ENCODE data around the gene MEIKIN.

Gene MEIKIN

GRCh38 chr5:131952301-131952857 lies 6.9 kb upstream of the MEIKIN start:
- DNase-seq (ENCODE audit: extremely low spot score): no peak
- no peak for TF ChIP-seq FOXA1 (IDR thresholded peaks at IDR 0.05)
- no peak for TF ChIP-seq ARNT (IDR thresholded peaks at IDR 0.05)
- no peak for TF ChIP-seq NFRKB (IDR thresholded peaks at IDR 0.05)
- no peak for TF ChIP-seq TARDBP (IDR thresholded peaks at IDR 0.05)
- TF ChIP-seq, protein P1, sequence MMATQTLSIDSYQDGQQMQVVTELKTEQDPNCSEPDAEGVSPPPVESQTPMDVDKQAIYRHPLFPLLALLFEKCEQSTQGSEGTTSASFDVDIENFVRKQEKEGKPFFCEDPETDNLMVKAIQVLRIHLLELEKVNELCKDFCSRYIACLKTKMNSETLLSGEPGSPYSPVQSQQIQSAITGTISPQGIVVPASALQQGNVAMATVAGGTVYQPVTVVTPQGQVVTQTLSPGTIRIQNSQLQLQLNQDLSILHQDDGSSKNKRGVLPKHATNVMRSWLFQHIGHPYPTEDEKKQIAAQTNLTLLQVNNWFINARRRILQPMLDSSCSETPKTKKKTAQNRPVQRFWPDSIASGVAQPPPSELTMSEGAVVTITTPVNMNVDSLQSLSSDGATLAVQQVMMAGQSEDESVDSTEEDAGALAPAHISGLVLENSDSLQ (IDR thresholded peaks at IDR 0.05): no peak
- TF ChIP-seq FOXM1 (IDR thresholded peaks at IDR 0.05; ENCODE audit: borderline replicate concordance): no peak
- no peak for TF ChIP-seq SP1 (IDR thresholded peaks at IDR 0.05)
- no peak for TF ChIP-seq CTBP1 (IDR thresholded peaks at IDR 0.05; ENCODE audit: borderline replicate concordance)
- TF ChIP-seq ZNF384 (IDR thresholded peaks at IDR 0.05): no peak
- TF ChIP-seq HDGF (IDR thresholded peaks at IDR 0.05; ENCODE audit: borderline replicate concordance): no peak
- ChIA-PET CTCF (no interaction called here), POLR2A (no interaction called here)

DNA sequence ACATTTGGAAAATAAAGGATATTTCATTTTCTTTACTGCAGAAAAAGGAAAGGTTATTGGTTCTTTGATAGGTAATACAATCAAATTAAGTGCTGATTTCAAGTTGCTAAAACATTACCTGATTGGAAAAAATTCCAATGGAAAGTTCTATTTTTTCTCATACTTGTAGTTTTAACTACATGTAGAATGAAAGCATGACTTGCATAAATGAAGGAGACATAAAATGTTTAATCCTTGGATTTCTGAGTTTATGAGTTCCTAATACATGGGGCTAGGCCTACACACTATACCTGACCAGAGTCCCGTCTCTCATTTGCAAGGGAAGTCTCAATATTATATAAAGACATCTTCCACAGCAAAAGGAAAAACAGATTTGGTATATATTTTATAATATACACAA lies 5.2 kb upstream of the MEIKIN start:
- TF ChIP-seq NFRKB (IDR thresholded peaks at IDR 0.05): no peak
- TF ChIP-seq FOXK2 (IDR thresholded peaks at IDR 0.05): no peak
- TF ChIP-seq FOXA1 (IDR thresholded peaks at IDR 0.05): no peak
- TF ChIP-seq ZNF384 (IDR thresholded peaks at IDR 0.05): no peak
- ChIA-PET POLR2A (no interaction called here), CTCF (no interaction called here)
- no peak for DNase-seq (ENCODE audit: extremely low spot score)

DNA sequence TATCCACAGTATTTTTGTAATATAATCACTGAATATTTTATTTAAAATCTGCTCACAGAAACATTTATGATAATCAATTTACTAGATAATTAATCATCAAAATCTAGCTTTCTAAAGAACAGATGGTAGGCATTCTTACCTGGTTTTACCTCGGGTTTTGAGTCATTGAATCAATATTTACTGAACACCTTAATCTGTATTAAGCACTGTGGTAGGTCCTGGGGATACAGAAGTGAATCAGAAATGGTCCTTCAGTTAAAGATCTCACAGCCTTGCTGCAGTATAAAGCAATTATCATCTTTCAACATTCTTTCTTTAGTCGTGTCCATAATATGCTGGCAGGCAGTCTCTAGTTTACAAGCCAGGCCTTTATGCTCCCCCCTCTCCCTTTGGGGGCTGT lies 2.0 kb upstream of the MEIKIN start:
- ChIA-PET POLR2A (no interaction called here), CTCF (interaction anchor here (0.6 kb wide), 1 partner anchor 15 kb away, joined by 3 read pairs; no protein-coding TSS in a partner anchor)
- TF ChIP-seq FOXM1 (IDR thresholded peaks at IDR 0.05; ENCODE audit: borderline replicate concordance): no peak
- no peak for TF ChIP-seq FOXK2 (IDR thresholded peaks at IDR 0.05)
- no peak for TF ChIP-seq HDGF (IDR thresholded peaks at IDR 0.05; ENCODE audit: borderline replicate concordance)
- TF ChIP-seq SUZ12 (IDR thresholded peaks at IDR 0.05): no peak
- no peak for TF ChIP-seq CTBP1 (IDR thresholded peaks at IDR 0.05; ENCODE audit: borderline replicate concordance)
- no peak for TF ChIP-seq NFRKB (IDR thresholded peaks at IDR 0.05)
- no peak for DNase-seq (ENCODE audit: extremely low spot score)

DNA sequence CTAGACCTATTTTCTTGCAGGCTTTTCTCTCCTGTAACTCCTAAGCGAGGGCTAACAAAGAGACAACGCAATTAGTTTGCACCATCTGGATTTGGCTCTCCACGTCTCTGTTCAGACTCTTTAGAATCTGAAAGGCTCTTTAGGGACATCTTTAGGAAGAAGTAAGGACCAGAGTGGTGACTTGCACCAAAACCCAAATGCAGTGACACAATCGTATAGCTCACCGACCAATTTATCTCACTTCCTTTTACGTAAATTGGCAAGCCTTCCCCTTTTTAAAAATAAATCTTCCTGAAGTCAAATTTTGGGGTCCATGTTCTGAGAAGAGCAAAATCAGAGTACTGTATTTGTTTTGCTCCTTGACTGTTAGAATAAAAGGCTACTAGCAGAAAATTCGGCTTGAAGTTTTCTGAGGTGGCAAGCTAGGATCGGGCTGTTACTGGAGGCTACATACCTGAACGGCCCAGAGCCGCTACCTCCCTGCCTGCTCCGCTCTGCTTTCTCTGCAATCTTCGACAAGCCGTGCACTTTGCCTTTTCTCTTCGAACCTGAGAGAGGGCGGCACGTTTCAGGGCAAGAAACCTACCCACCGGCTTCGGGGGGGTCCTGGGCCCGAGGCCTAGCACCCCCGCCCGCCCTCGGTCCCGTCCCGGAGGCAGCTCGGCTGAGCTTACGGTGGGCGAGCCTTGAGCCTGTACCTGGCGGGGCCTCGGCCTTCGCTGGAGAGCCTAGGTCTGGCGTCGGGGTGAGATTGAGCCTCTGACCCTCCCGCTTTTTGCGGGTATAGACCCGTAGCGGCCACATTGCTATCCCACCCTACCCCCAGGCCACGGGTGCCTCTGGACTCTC lies 537 bp downstream of the MEIKIN start:
- no peak for TF ChIP-seq ELF4 (IDR thresholded peaks at IDR 0.05)
- no peak for TF ChIP-seq SP1 (IDR thresholded peaks at IDR 0.05)
- TF ChIP-seq BHLHE40 (IDR thresholded peaks at IDR 0.05; ENCODE audit: borderline replicate concordance): no peak
- TF ChIP-seq CTBP1 (IDR thresholded peaks at IDR 0.05; ENCODE audit: borderline replicate concordance): no peak
- TF ChIP-seq FOXK2 (IDR thresholded peaks at IDR 0.05): no peak
- no peak for TF ChIP-seq FOXA1 (IDR thresholded peaks at IDR 0.05)
- no peak for TF ChIP-seq ZNF384 (IDR thresholded peaks at IDR 0.05)
- no peak for TF ChIP-seq HDGF (IDR thresholded peaks at IDR 0.05; ENCODE audit: borderline replicate concordance)
- no peak for TF ChIP-seq NFRKB (IDR thresholded peaks at IDR 0.05)
- TF ChIP-seq ARNT (IDR thresholded peaks at IDR 0.05): no peak
- no peak for TF ChIP-seq SUZ12 (IDR thresholded peaks at IDR 0.05)
- CTCF ChIA-PET: no interaction called here
- POLR2A ChIA-PET: no interaction called here
- DNase-seq (ENCODE audit: extremely low spot score): no peak

GRCh38 chr5:131943916-131944315 lies 1.5 kb downstream of the MEIKIN start:
- CTCF ChIA-PET: no interaction called here
- POLR2A ChIA-PET: no interaction called here
- DNase-seq (ENCODE audit: extremely low spot score): no peak
- TF ChIP-seq FOXM1 (IDR thresholded peaks at IDR 0.05; ENCODE audit: borderline replicate concordance): no peak
- TF ChIP-seq CTBP1 (IDR thresholded peaks at IDR 0.05; ENCODE audit: borderline replicate concordance): no peak
- TF ChIP-seq LEF1 (IDR thresholded peaks at IDR 0.05; ENCODE audit: borderline replicate concordance): no peak
- no peak for TF ChIP-seq ARNT (IDR thresholded peaks at IDR 0.05)

GRCh38 chr5:131942016-131942415 lies 3.4 kb downstream of the MEIKIN start:
- ChIA-PET CTCF (no interaction called here), POLR2A (interaction anchor here (0.7 kb wide), 1 partner anchor 9 kb away, joined by 3 read pairs; no protein-coding TSS in a partner anchor)
- DNase-seq (ENCODE audit: extremely low spot score): no peak
- TF ChIP-seq FOXK2 (IDR thresholded peaks at IDR 0.05): no peak
- TF ChIP-seq FOXA1 (IDR thresholded peaks at IDR 0.05): no peak
- TF ChIP-seq SUZ12 (IDR thresholded peaks at IDR 0.05): no peak

DNA sequence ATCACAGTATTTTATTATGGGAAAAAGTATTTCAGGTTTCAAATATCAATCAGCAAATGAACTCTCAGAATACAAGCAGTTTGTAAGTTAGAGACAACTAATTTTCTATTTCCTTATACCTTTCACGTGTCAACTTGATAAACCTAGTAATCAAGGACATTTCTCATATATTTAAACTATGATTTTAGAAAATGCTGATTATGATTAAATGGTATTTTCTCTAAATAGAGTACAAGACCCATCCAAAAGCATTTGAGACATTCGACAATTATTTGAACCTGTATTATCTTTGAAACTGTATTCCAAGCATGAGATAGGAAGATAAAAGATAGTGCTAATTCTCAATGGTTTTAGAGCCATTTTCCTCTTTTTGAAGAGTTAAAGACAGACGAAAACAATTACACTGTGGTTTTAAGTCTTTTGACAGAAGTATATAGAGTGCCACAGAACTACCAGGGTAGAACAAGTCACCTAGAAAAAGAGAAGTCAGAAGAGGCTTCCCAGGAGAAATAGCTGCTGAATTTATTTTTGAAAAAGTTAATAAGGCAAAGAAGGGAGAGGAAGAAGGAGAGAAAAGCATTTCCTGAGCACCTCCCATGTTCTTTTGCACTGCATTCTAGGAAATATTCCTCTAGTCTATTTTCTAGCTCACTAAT lies 5.6 kb downstream of the MEIKIN start:
- DNase-seq (ENCODE audit: extremely low spot score): no peak
- CTCF ChIA-PET: no interaction called here
- POLR2A ChIA-PET: no interaction called here
- TF ChIP-seq L3MBTL2 (conservative IDR thresholded peaks at IDR 0.05) (no peak), SUZ12 (IDR thresholded peaks at IDR 0.05) (no peak), SP1 (IDR thresholded peaks at IDR 0.05) (no peak), LEF1 (IDR thresholded peaks at IDR 0.05; ENCODE audit: borderline replicate concordance) (no peak), FOXK2 (IDR thresholded peaks at IDR 0.05) (no peak), ZNF384 (IDR thresholded peaks at IDR 0.05) (no peak), ARNT (IDR thresholded peaks at IDR 0.05) (no peak), NFRKB (IDR thresholded peaks at IDR 0.05) (no peak), FOXM1 (IDR thresholded peaks at IDR 0.05; ENCODE audit: borderline replicate concordance) (no peak), HDGF (IDR thresholded peaks at IDR 0.05; ENCODE audit: borderline replicate concordance) (no peak), BHLHE40 (IDR thresholded peaks at IDR 0.05; ENCODE audit: borderline replicate concordance) (no peak)
- TF ChIP-seq, protein P1 (IDR thresholded peaks at IDR 0.05): no peak

All from HEK293T (cell line).